KOPT-K1 (cell line): ENCODE data around the gene DENND1A.
"Not testable (repeated sequence)": the region's sequence is repeated elsewhere in the genome, so short reads cannot be mapped to it uniquely, and the experiment has no call there.

Experiments
- H3K27ac ChIP-seq: fragments of 200-600 bp; sonication (generic); 2 replicates; pipeline ENCODE4 v1.5.1; 2016; ENCODE audit warnings: antibody characterized with exemption, mild to moderate bottlenecking, low read depth, low read length; ENCODE audit not compliant: poor library complexity, severe bottlenecking
- H3K36me3 ChIP-seq: fragments of 200-600 bp; sonication (generic); 2 replicates; pipeline ENCODE4 v1.5.1; 2017; ENCODE audit warnings: antibody characterized with exemption, mild to moderate bottlenecking, low read length, moderate library complexity; ENCODE audit not compliant: insufficient read depth
- H3K9me3 ChIP-seq: fragments of 200-600 bp; sonication (generic); 2 replicates; pipeline ENCODE4 v1.5.1; 2017; ENCODE audit warnings: antibody characterized with exemption, low read length, mild to moderate bottlenecking; ENCODE audit not compliant: insufficient read depth, poor library complexity, severe bottlenecking

Gene DENND1A

DNA sequence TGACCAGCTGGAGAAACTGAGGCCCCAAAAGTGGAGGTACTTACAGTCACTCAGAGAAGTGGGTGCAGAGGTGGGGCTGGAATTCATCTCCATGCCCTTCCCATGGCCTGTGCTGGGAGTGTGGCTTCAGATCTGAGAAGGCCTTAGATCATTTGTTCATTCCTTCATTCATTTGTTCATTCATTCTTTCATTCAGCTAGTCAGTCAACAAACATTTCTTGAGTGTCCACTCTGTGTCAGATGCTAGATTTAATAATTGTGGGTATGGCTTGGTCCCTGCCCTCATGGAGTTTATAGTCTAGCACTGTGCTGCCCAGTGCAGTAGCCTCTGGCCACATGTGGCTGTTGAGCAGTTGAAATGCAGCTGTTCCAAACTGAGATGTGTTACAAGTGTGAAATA lies 593.0 kb downstream of the DENND1A start:
- Histone ChIP-seq H3K9me3 (no peaks in the 10 kb centered on the region), H3K36me3 (no peaks in the 10 kb centered on the region), H3K27ac (no peak overlapping the region)

DNA sequence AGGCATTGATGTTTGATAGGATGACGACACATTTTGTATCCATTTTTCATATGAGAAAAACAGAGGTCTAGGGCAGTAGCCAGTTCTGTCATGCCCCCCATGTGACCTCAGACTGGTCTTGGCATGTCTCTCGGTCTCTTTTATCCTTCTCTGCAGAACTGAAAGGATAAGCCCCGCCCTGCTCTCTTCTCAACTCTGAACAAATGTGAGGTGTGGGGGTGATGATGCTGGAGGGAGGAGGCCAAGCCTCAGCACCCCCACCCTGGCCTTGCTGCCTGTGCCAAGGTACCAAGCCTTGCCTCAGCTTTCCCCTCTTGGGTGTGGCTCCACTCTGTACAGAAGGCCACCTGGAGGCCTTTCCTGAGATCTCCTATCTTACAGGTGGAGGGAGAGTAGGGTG lies 593.5 kb downstream of the DENND1A start:
- no peak overlapping the region for H3K27ac ChIP-seq
- no peaks in the 10 kb centered on the region for H3K36me3 ChIP-seq
- H3K9me3 ChIP-seq, result no peaks in the 10 kb centered on the region

DNA sequence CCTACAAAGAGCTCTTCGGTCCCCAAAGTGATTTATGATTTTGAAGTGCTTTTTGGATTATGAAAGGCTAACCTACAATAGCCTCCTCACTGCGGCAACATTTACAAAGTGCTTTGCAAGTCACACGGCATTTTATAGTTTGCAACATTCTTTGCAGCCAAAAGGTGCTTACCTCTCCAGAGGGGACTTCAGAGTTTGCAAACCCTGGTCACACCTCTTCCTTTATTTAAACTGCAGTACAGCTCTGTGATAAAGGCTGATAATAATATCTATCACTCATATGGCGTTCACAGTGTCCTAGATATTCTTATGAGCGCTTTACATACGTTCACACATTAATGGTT lies 594.0 kb downstream of the DENND1A start:
- H3K36me3 ChIP-seq, result no peaks in the 10 kb centered on the region
- H3K27ac ChIP-seq, result no peak overlapping the region
- no peaks in the 10 kb centered on the region for H3K9me3 ChIP-seq

DNA sequence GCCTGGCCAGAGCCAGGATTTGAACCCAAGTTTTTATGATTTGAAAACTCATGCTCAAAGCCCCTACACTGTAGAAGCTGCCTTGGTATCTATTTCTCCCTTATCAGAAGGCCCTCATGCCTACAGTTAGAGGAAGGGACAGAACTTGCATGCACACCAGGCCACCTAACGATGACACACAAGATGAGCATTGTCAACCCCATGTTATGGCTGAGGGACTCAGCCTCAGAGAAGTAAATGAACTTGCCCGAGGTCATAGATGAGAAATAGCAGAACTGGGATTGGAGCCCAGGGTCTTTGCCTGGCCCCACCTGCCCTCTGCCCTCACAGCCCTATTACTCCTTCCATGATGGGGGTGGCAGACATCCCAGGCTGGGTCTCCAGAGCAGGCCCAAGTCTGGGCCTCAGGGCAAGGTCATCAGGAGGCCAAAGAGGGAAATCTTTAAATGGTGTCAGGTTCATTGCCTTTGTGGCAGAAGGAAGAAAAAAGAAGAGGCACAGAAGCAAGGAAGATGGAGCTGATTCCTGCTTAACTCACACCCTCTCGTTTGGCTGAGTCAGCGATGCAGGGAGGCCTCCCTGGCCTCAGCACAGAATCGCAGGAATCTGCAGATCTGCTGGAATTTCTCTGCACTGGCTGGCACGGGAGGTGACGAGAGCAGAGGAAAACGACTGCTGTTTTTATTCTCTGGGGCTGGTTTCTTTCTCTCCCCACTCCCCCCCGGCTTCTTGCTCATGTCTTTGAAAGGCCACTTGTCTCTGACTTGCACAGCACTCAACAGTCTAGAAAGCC lies 594.5 kb downstream of the DENND1A start:
- H3K27ac ChIP-seq, result no peak overlapping the region
- no peaks in the 10 kb centered on the region for H3K9me3 ChIP-seq
- no peaks in the 10 kb centered on the region for H3K36me3 ChIP-seq

DNA sequence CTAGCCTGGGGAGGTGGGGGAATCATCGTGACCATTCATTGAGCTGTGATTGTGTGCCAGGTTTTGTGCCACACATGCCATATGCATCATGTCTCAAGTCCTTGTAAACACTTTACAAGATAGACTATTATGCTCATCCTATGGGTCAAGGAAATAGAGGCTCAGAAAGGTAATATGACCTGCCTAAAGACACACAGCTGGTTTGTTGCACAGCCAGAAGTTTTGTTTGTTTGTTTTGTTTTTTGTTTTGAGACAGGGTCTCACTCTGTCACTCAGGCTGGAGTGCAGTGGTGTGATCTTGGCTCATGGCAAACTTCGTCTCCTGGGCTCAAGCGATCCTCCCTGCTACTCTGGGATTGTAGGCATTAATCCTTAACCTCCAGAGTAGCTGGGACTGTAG lies 595.3 kb downstream of the DENND1A start:
- Histone ChIP-seq H3K27ac (no peak overlapping the region), H3K9me3 (no peaks in the 10 kb centered on the region), H3K36me3 (no peaks in the 10 kb centered on the region)

DNA sequence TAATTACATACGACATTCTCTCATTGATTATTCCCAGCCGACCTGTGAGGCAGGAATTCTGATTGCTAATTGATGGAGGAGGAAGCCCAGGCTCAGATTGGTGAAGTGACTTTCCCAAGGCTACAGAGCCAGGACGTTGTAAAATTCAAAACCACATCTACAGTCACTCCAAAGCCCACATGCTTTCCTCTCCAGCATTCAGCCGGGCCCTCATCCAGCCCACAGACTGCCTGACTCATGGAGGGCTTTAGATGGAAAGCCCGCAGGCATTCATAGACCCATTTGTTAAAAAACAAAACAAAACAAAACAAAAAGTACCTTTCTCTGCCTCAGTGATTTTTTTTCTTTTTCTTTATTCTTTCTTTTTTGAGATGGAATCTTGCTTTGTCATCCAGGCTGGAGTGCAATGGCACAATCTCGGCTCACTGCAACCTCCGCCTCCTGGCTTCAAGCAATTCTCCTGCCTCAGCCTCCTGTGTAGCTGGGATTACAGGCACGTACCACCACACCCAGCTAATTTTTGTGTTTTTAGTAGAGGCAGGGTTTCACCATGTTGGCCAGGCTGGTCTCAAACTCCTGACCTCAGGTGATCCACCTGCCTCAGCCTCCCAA lies 596.8 kb downstream of the DENND1A start:
- H3K9me3 ChIP-seq, H3K36me3 ChIP-seq, H3K27ac ChIP-seq: not testable (repeated sequence)

DNA sequence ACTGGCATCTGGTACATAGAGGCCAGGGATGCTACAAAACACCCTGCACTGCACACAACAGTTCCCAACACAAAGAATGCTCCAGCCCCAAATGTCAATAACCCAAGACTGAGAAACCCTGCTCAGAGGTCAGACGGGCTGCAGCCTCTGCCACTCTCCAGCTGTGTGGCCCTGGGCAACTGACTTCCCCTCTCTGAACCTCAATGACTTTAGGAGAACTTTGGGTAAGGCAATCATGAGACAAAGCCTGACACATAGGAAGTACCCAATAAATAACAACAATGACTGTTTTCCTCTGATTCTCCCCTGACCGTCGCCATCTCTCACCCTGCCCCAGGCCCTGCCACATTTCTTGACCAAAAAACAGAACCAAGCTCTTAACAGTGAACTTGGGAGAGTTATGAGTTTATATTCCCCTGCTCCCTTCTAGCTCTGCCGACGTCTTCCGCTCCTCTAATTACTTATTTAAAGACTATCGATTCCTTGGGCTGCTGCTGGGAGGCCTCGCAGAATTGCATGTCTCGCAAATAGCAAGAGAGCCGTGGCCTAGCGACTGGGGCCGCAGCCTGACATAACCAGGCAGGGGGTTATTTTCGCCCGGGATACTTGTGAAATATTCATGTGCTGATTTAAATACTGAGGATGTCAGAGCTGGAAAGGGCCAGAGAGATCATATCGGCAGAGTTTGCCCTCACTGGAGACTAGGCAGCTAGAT lies 598.4 kb downstream of the DENND1A start:
- Histone ChIP-seq H3K36me3 (no peaks in the 10 kb centered on the region), H3K9me3 (no peaks in the 10 kb centered on the region), H3K27ac (no peak overlapping the region)
